ENCODE measurements around the gene PPP1R13B.

PPP1R13B gene

GRCh38 chr14:103775506-103775905 lies 71.9 kb downstream of the PPP1R13B start:
- Histone ChIP-seq H2AFZ (ENCODE audit: low read length) (no peak overlapping the region), H3K4me3 (ENCODE audit: low read length in 2 of 2) (no peak overlapping the region)

DNA sequence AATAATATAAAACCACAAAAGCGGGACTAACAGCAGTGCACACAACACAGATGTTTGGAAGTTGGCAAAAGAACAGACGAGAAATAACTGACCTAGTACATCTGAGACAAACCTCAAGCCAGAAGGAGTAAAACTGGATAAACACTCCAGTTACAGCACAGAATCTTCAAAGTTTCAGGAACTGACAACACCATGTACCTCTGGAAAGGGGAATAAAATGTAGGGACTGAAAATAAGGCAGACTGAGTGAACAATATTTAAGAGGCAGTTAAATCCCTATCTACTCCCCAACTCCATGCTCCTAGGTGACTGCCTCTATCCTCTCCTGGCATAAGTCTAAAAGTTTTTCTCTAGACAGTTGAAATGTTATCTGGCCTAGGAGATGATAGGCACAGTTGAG lies 73.9 kb downstream of the PPP1R13B start:
- no peak overlapping the region for H2BK12ac ChIP-seq (ENCODE audit: low read length)
- H4K8ac ChIP-seq (ENCODE audit: low read depth, low read length): no peak overlapping the region
- no peaks in the 10 kb centered on the region for H3K9me3 ChIP-seq (replicated peaks in 1 of 2; ENCODE audit: control insufficient read depth in 2 of 2, insufficient read depth in 1 of 2, low read depth in 1 of 2, low read length in 2 of 2)
- H3K14ac ChIP-seq (ENCODE audit: low read length): no peak overlapping the region
- H2BK5ac ChIP-seq (ENCODE audit: low read length): no peak overlapping the region
- H4K91ac ChIP-seq (ENCODE audit: low read depth, low read length, poor library complexity): no peak overlapping the region
- no peak overlapping the region for H3K4ac ChIP-seq (ENCODE audit: low read length)
- no peak overlapping the region for H2AFZ ChIP-seq (ENCODE audit: low read length)
- WGBS, 2 donors (ENCODE audit: extremely low coverage in 2 of 2, insufficient read length in 2 of 2, insufficient replicate concordance in 1 of 2): no CpG with 5 or more reads among the region's 2 CpGs
- no peak overlapping the region for H2BK15ac ChIP-seq (ENCODE audit: low read length)
- H3K9ac ChIP-seq (ENCODE audit: low read depth, low read length, poor library complexity): no peak overlapping the region
- no peak overlapping the region for H3K18ac ChIP-seq (ENCODE audit: low read length)
- H3K36me3 ChIP-seq (replicated peaks in 1 of 2; ENCODE audit: control insufficient read depth in 2 of 2, insufficient read depth in 2 of 2, low read length in 2 of 2): no peaks in the 10 kb centered on the region
- H3K4me1 ChIP-seq (ENCODE audit: control insufficient read depth in 2 of 2, insufficient read depth in 1 of 2, low read depth in 1 of 2, low read length in 2 of 2): no peaks in the 10 kb centered on the region
- DNase-seq (ENCODE audit: low spot score): no peak
- H3K4me3 ChIP-seq (ENCODE audit: low read length in 2 of 2): no peak overlapping the region
- H3K23ac ChIP-seq (ENCODE audit: low read depth, low read length, poor library complexity): no peak overlapping the region
- H3K4me2 ChIP-seq (ENCODE audit: insufficient read depth, low read length, poor library complexity, severe bottlenecking): no peak overlapping the region
- H2BK120ac ChIP-seq (ENCODE audit: low read depth, low read length): no peak overlapping the region
- H3K27me3 ChIP-seq (ENCODE audit: control insufficient read depth in 3 of 3, insufficient read depth in 3 of 3, low read depth in 1 of 3, low read length in 3 of 3): no peaks in the 10 kb centered on the region
- no peak overlapping the region for H2AK5ac ChIP-seq (ENCODE audit: low read depth, low read length)
- H3K79me1 ChIP-seq (ENCODE audit: low read depth, low read length): no peaks in the 10 kb centered on the region
- H3K27ac ChIP-seq (replicated peaks; ENCODE audit: low read length): no peak overlapping the region

More at GRCh38 chr14:103775506-103775905, 71.9 kb downstream of the PPP1R13B start:
- H3K18ac ChIP-seq (ENCODE audit: low read length): no peak overlapping the region
- H3K23ac ChIP-seq (ENCODE audit: low read depth, low read length, poor library complexity): no peak overlapping the region
- H2AK5ac ChIP-seq (ENCODE audit: low read depth, low read length): no peak overlapping the region
- no peak overlapping the region for H3K27ac ChIP-seq (replicated peaks; ENCODE audit: low read length)
- H3K4me2 ChIP-seq (ENCODE audit: insufficient read depth, low read length, poor library complexity, severe bottlenecking): no peak overlapping the region
- DNase-seq (ENCODE audit: low spot score): no peak
- no peak overlapping the region for H3K4ac ChIP-seq (ENCODE audit: low read length)
- no peak overlapping the region for H3K9ac ChIP-seq (ENCODE audit: low read depth, low read length, poor library complexity)
- no peaks in the 10 kb centered on the region for H3K36me3 ChIP-seq (replicated peaks in 1 of 2; ENCODE audit: control insufficient read depth in 2 of 2, insufficient read depth in 2 of 2, low read length in 2 of 2)
- no peaks in the 10 kb centered on the region for H3K4me1 ChIP-seq (ENCODE audit: control insufficient read depth in 2 of 2, insufficient read depth in 1 of 2, low read depth in 1 of 2, low read length in 2 of 2)
- no peak overlapping the region for H4K91ac ChIP-seq (ENCODE audit: low read depth, low read length, poor library complexity)
- no peak overlapping the region for H2BK120ac ChIP-seq (ENCODE audit: low read depth, low read length)
- H2BK12ac ChIP-seq (ENCODE audit: low read length): no peak overlapping the region
- no peaks in the 10 kb centered on the region for H3K9me3 ChIP-seq (replicated peaks in 1 of 2; ENCODE audit: control insufficient read depth in 2 of 2, insufficient read depth in 1 of 2, low read depth in 1 of 2, low read length in 2 of 2)
- no peak overlapping the region for H3K14ac ChIP-seq (ENCODE audit: low read length)
- no CpG with 5 or more reads among the region's 7 CpGs for WGBS, 2 donors (ENCODE audit: extremely low coverage in 2 of 2, insufficient read length in 2 of 2, insufficient replicate concordance in 1 of 2)
- H3K79me1 ChIP-seq (ENCODE audit: low read depth, low read length): no peaks in the 10 kb centered on the region
- H2BK15ac ChIP-seq (ENCODE audit: low read length): no peak overlapping the region
- no peaks in the 10 kb centered on the region for H3K27me3 ChIP-seq (ENCODE audit: control insufficient read depth in 3 of 3, insufficient read depth in 3 of 3, low read depth in 1 of 3, low read length in 3 of 3)
- no peak overlapping the region for H4K8ac ChIP-seq (ENCODE audit: low read depth, low read length)
- H2BK5ac ChIP-seq (ENCODE audit: low read length): no peak overlapping the region

DNA sequence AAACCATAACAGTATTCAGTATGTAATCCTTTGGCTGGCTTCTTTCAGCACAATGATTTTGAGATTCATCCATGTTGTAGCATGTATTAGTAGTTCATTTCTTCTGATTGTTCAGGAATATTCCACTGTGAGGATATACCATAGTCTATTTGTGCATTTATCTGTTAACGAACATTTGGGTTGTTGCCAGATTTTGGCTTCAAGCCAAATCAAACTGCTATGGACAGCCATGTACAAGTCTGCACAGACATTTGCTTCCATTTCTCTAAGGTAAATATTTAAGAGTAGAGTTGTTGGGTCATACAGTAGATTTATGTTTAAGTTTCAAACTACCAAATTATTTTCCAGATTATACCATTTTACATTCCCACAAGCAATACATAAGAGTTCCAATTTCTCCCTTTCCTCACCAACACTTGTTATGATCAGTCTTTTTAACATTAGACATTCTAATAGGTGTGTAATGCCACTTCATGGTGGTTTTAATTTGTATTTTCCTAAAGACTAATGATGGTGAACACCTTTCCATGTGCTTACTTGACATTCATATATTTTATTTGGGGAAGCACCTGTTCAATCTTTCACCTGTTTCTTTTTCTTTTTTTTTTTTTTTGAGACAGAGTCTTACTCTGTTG lies 75.2 kb downstream of the PPP1R13B start:
- Histone ChIP-seq H2BK120ac (ENCODE audit: low read depth, low read length) (no peak overlapping the region), H2AFZ (ENCODE audit: low read length) (no peak overlapping the region), H4K8ac (ENCODE audit: low read depth, low read length) (no peak overlapping the region), H2AK5ac (ENCODE audit: low read depth, low read length) (no peak overlapping the region), H3K18ac (ENCODE audit: low read length) (no peak overlapping the region), H2BK5ac (ENCODE audit: low read length) (no peak overlapping the region), H3K4me2 (ENCODE audit: insufficient read depth, low read length, poor library complexity, severe bottlenecking) (no peak overlapping the region), H3K14ac (ENCODE audit: low read length) (no peak overlapping the region), H3K79me1 (ENCODE audit: low read depth, low read length) (no peaks in the 10 kb centered on the region), H2BK12ac (ENCODE audit: low read length) (no peak overlapping the region), H2BK15ac (ENCODE audit: low read length) (no peak overlapping the region), H3K9ac (ENCODE audit: low read depth, low read length, poor library complexity) (no peak overlapping the region), H3K9me3 (replicated peaks in 1 of 2; ENCODE audit: control insufficient read depth in 2 of 2, insufficient read depth in 1 of 2, low read depth in 1 of 2, low read length in 2 of 2) (no peaks in the 10 kb centered on the region), H3K23ac (ENCODE audit: low read depth, low read length, poor library complexity) (no peak overlapping the region), H3K4me3 (ENCODE audit: low read length in 2 of 2) (no peak overlapping the region), H3K27me3 (ENCODE audit: control insufficient read depth in 3 of 3, insufficient read depth in 3 of 3, low read depth in 1 of 3, low read length in 3 of 3) (no peaks in the 10 kb centered on the region), H3K4ac (ENCODE audit: low read length) (no peak overlapping the region), H3K27ac (replicated peaks; ENCODE audit: low read length) (no peak overlapping the region), H3K36me3 (replicated peaks in 1 of 2; ENCODE audit: control insufficient read depth in 2 of 2, insufficient read depth in 2 of 2, low read length in 2 of 2) (no peaks in the 10 kb centered on the region), H4K91ac (ENCODE audit: low read depth, low read length, poor library complexity) (no peak overlapping the region), H3K4me1 (ENCODE audit: control insufficient read depth in 2 of 2, insufficient read depth in 1 of 2, low read depth in 1 of 2, low read length in 2 of 2) (no peaks in the 10 kb centered on the region)
- no CpG with 5 or more reads among the region's 1 CpG for WGBS, 2 donors (ENCODE audit: extremely low coverage in 2 of 2, insufficient read length in 2 of 2, insufficient replicate concordance in 1 of 2)
- no peak for DNase-seq (ENCODE audit: low spot score)

GRCh38 chr14:103770902-103771301 lies 76.5 kb downstream of the PPP1R13B start:
- Histone ChIP-seq H3K4me1 (ENCODE audit: control insufficient read depth in 2 of 2, insufficient read depth in 1 of 2, low read depth in 1 of 2, low read length in 2 of 2) (no peaks in the 10 kb centered on the region), H3K27me3 (ENCODE audit: control insufficient read depth in 3 of 3, insufficient read depth in 3 of 3, low read depth in 1 of 3, low read length in 3 of 3) (no peaks in the 10 kb centered on the region), H3K9me3 (replicated peaks in 1 of 2; ENCODE audit: control insufficient read depth in 2 of 2, insufficient read depth in 1 of 2, low read depth in 1 of 2, low read length in 2 of 2) (no peaks in the 10 kb centered on the region), H4K91ac (ENCODE audit: low read depth, low read length, poor library complexity) (no peak overlapping the region), H3K36me3 (replicated peaks in 1 of 2; ENCODE audit: control insufficient read depth in 2 of 2, insufficient read depth in 2 of 2, low read length in 2 of 2) (no peaks in the 10 kb centered on the region), H3K4me3 (ENCODE audit: low read length in 2 of 2) (no peak overlapping the region), H3K18ac (ENCODE audit: low read length) (no peak overlapping the region), H2AK5ac (ENCODE audit: low read depth, low read length) (no peak overlapping the region), H3K4ac (ENCODE audit: low read length) (no peak overlapping the region), H3K4me2 (ENCODE audit: insufficient read depth, low read length, poor library complexity, severe bottlenecking) (no peak overlapping the region), H2BK12ac (ENCODE audit: low read length) (no peak overlapping the region), H3K27ac (replicated peaks; ENCODE audit: low read length) (no peak overlapping the region), H2BK5ac (ENCODE audit: low read length) (no peak overlapping the region), H2BK15ac (ENCODE audit: low read length) (no peak overlapping the region), H2BK120ac (ENCODE audit: low read depth, low read length) (no peak overlapping the region), H2AFZ (ENCODE audit: low read length) (no peak overlapping the region), H4K8ac (ENCODE audit: low read depth, low read length) (no peak overlapping the region), H3K79me1 (ENCODE audit: low read depth, low read length) (no peaks in the 10 kb centered on the region), H3K9ac (ENCODE audit: low read depth, low read length, poor library complexity) (no peak overlapping the region), H3K23ac (ENCODE audit: low read depth, low read length, poor library complexity) (no peak overlapping the region), H3K14ac (ENCODE audit: low read length) (no peak overlapping the region)
- no peak for DNase-seq (ENCODE audit: low spot score)
- no CpG with 5 or more reads among the region's 4 CpGs for WGBS, 2 donors (ENCODE audit: extremely low coverage in 2 of 2, insufficient read length in 2 of 2, insufficient replicate concordance in 1 of 2)
